Loucy (cell line): ENCODE data around the gene GTPBP1.

Experiments used
- H2AFZ ChIP-seq: fragments of 200-600 bp; sonication (generic); 2 replicates; pipeline ENCODE4 v1.6.0; 2016; ENCODE audit warnings: antibody characterized with exemption, mild to moderate bottlenecking, low read length, moderate library complexity
- H3F3A ChIP-seq: fragments of 200-600 bp; 2 replicates; pipeline ENCODE4 v1.6.0; 2016; ENCODE audit warnings: antibody characterized with exemption, low read depth, mild to moderate bottlenecking
- H3K27me3 ChIP-seq: fragments of 200-600 bp; sonication (generic); 2 replicates; pipeline ENCODE4 v1.6.1; 2014; ENCODE audit warnings: low read length, mild to moderate bottlenecking; ENCODE audit not compliant: insufficient read depth, poor library complexity, severe bottlenecking
- H3K36me3 ChIP-seq: fragments of 200-600 bp; sonication (generic); 2 replicates; pipeline ENCODE4 v1.6.1; 2016; ENCODE audit warnings: low read length; ENCODE audit not compliant: insufficient read depth
- H3K4me1 ChIP-seq: fragments of 200-600 bp; sonication (generic); 2 replicates; pipeline ENCODE4 v1.5.1; 2014; ENCODE audit warnings: low read length, mild to moderate bottlenecking; ENCODE audit not compliant: insufficient read depth, poor library complexity, severe bottlenecking
- H3K4me2 ChIP-seq: fragments of 200-600 bp; sonication (generic); 2 replicates; pipeline ENCODE4 v1.6.0; 2014; ENCODE audit warnings: antibody characterized with exemption, low read length, low read depth, mild to moderate bottlenecking; ENCODE audit not compliant: poor library complexity, severe bottlenecking
- H3K4me3 ChIP-seq: fragments of 200-600 bp; sonication (generic); 2 replicates; pipeline ENCODE4 v1.5.1; 2014; ENCODE audit warnings: low read length, mild to moderate bottlenecking, mixed read lengths; ENCODE audit not compliant: poor library complexity, severe bottlenecking
- H3K79me2 ChIP-seq: fragments of 200-600 bp; sonication (generic); 2 replicates; pipeline ENCODE4 v1.6.1; 2014; ENCODE audit warnings: low read length; ENCODE audit not compliant: insufficient read depth
- H3K9ac ChIP-seq: fragments of 200-600 bp; sonication (generic); 2 replicates; pipeline ENCODE4 v1.6.0; 2014; ENCODE audit warnings: mild to moderate bottlenecking, low read depth, low read length, moderate library complexity; ENCODE audit not compliant: poor library complexity, severe bottlenecking
- H3K9me2 ChIP-seq: fragments of 200-600 bp; sonication (generic); replicated peaks from 2 replicates; pipeline ENCODE4 v1.6.1; 2016; ENCODE audit warnings: low read depth, low read length, mixed read lengths
- H3K9me3 ChIP-seq: fragments of 200-600 bp; sonication (generic); 2 replicates; pipeline ENCODE4 v1.6.1; 2014; ENCODE audit warnings: mild to moderate bottlenecking, antibody characterized with exemption, low read length, low read depth; ENCODE audit not compliant: insufficient read depth
- H4K20me1 ChIP-seq: fragments of 200-600 bp; sonication (generic); 2 replicates; pipeline ENCODE4 v1.6.0; 2014; ENCODE audit warnings: antibody characterized with exemption, low read length, mild to moderate bottlenecking; ENCODE audit not compliant: insufficient read depth, poor library complexity, severe bottlenecking
- CTCF ChIP-seq: fragments of 200-600 bp; sonication (generic); conservative IDR thresholded peaks from 2 replicates; pipeline ENCODE4 v1.5.1; 2014; ENCODE audit warnings: mild to moderate bottlenecking, antibody characterized with exemption, low read length
- EZH2phosphoT487 ChIP-seq: fragments of 200-600 bp; IDR thresholded peaks from 2 replicates; pipeline ENCODE4 v1.6.1; 2018; ENCODE audit warnings: antibody characterized with exemption, mild to moderate bottlenecking, moderate library complexity, borderline replicate concordance

Gene GTPBP1

GRCh38 chr22:38756711-38757463 lies 51.1 kb downstream of the GTPBP1 start:
- H3K79me2 ChIP-seq: peaks cover 61% of the 10 kb centered on the region
- H3K4me2 ChIP-seq: peak overlapping the region; percentile 86
- peaks cover 50% of the 10 kb centered on the region for H3K4me1 ChIP-seq
- H3K4me3 ChIP-seq: peak overlapping the region; percentile 95
- H3F3A ChIP-seq: no peaks in the 10 kb centered on the region
- no peaks in the 10 kb centered on the region for H3K9me3 ChIP-seq
- H2AFZ ChIP-seq: peak overlapping the region; percentile 76
- no peak for TF ChIP-seq CTCF
- TF ChIP-seq EZH2phosphoT487: no peak
- no peaks in the 10 kb centered on the region for H3K27me3 ChIP-seq
- peak overlapping the region; percentile 96 for H3K9ac ChIP-seq
- H3K9me2 ChIP-seq: no peaks in the 10 kb centered on the region
- H4K20me1 ChIP-seq: peaks cover 22% of the 10 kb centered on the region
- H3K36me3 ChIP-seq: no peaks in the 10 kb centered on the region; the same call in 1 of the 2 replicates

DNA sequence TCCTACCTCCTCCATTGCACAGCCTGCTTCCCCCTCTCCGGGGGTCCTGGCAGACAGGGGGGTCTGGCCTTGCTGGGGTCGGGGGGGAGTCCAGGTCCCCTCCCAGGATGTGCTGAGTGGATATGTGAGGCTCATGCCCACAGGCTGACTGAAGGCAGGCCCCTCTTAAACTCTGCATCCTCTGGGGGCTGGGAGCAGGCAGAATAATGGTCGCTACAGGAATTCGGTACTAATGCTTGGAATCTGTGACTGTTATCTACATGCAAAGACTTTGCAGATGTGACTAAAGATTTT lies 51.7 kb downstream of the GTPBP1 start:
- Histone ChIP-seq H3F3A (no peaks in the 10 kb centered on the region), H3K9ac (peak overlapping the region; percentile 96), H3K27me3 (no peaks in the 10 kb centered on the region), H3K4me1 (peaks cover 44% of the 10 kb centered on the region), H3K36me3 (no peaks in the 10 kb centered on the region; the same call in 1 of the 2 replicates), H3K4me3 (peak overlapping the region; percentile 95), H3K4me2 (peak overlapping the region; percentile 86), H3K79me2 (peaks cover 55% of the 10 kb centered on the region), H3K9me3 (no peaks in the 10 kb centered on the region), H2AFZ (no peak overlapping the region), H3K9me2 (no peaks in the 10 kb centered on the region), H4K20me1 (peaks cover 19% of the 10 kb centered on the region)
- TF ChIP-seq EZH2phosphoT487 (no peak), CTCF (no peak)

GRCh38 chr22:38758276-38758945 lies 52.7 kb downstream of the GTPBP1 start:
- Histone ChIP-seq H3K4me2 (peak overlapping the region; percentile 86), H4K20me1 (peaks cover 17% of the 10 kb centered on the region), H3K27me3 (no peaks in the 10 kb centered on the region), H3F3A (no peaks in the 10 kb centered on the region), H3K9me3 (no peaks in the 10 kb centered on the region), H3K79me2 (peaks cover 45% of the 10 kb centered on the region), H3K36me3 (no peaks in the 10 kb centered on the region), H3K4me1 (peaks cover 35% of the 10 kb centered on the region), H3K9ac (peak overlapping the region; percentile 96), H3K9me2 (no peaks in the 10 kb centered on the region), H3K4me3 (peak overlapping the region; percentile 95), H2AFZ (no peak overlapping the region)
- TF ChIP-seq CTCF (no peak), EZH2phosphoT487 (no peak)
